Right lobe of liver (tissue), 4 donors: ENCODE results near the gene PDPR.
"Not testable (repeated sequence)": the region's sequence is repeated elsewhere in the genome, so short reads cannot be mapped to it uniquely, and the experiment has no call there.

ENCODE experiments used
- CTCF ChIP-seq, 4 donors: fragments of 200-600 bp in 3 of 4; fragments of 450-650 bp in 1 of 4; IDR thresholded peaks; one replicate each; pipeline versions ENCODE4 v1.5.1 to v1.8.0; 2016 to 2022; ENCODE audit warnings: antibody characterized with exemption in 4 of 4, mild to moderate bottlenecking in 2 of 4
- POLR2A ChIP-seq: fragments of 450-650 bp; IDR thresholded peaks from one replicate; pipeline ENCODE4 v1.6.1; 2017; ENCODE audit warnings: antibody characterized with exemption, mild to moderate bottlenecking
- donor health status: DM: no; HTN: no; CAD: no.
- donor health status: DM: no; HTN: no; CAD: no.
- donor health status: DM: no; HTN: yes; CAD: no.

GRCh38 chr16:70088877-70089276 is 25.3 kb upstream of the PDPR start:
- not testable (repeated sequence) for TF ChIP-seq CTCF (IDR thresholded peaks at IDR 0.05); POLR2A
